Posterior vena cava (tissue), 2 donors: ENCODE results near the gene POMC. TPM values are rescaled to one million over a fixed set of nuclear protein-coding genes. Genes with fewer than 3 reads are reported as not detected.

Experiments used
- total RNA-seq, 2 donors: library from RNA; stranded (reverse); fragmentation: NEBNext Ultra II Directional; extraction: Animal tissue kit (Norgen Biotek cat#: 25700); gene quantifications; one replicate each; pipeline ENCODE4 v1.2.1, GENCODE V29; 2021
- donor health status: DM: yes; HTN: yes; CAD: no.
- donor health status: DM: yes; HTN: yes; CAD: no.

POMC gene
- total RNA-seq, 2 donors from 2014 or later, result 1.9 to 2.2 TPM

Other genes starting within 250 kb of the POMC start
- gene ADCY3, start 248.3 kb downstream of the POMC start, total RNA-seq, result 100 to 1,000 TPM in 1 of 2 donors, 10 to 100 TPM in 1; 99.5 to 129 TPM
- 1 to 10 TPM; 5.6 to 7.2 TPM for gene DNAJC27, start 196.6 kb downstream of the POMC start, total RNA-seq
- 1 to 10 TPM; 1.7 TPM for gene EFR3B, start 126.5 kb downstream of the POMC start, total RNA-seq
- 10 to 100 TPM; 25.9 to 26.3 TPM for gene DNMT3A, start 173.3 kb upstream of the POMC start, total RNA-seq